ENCODE data around the gene SLC37A1. TPM values are rescaled to one million over a fixed set of nuclear protein-coding genes. Genes with fewer than 3 reads are reported as not detected.
"Not testable (repeated sequence)": the region's sequence is repeated elsewhere in the genome, so short reads cannot be mapped to it uniquely, and the experiment has no call there.

The SLC37A1 gene
- not detected in 2 replicates for total RNA-seq (2014; rRNA removed; shearing (Covaris generic))

GRCh38 chr21:42513151-42513984, at the start of gene SLC37A1:
SLC37A1 (plus strand) TSS chr21:42513852; CDS start chr21:42518455, 4,603 bp downstream.
- DNase-seq, result no peak
- H3K27me3 ChIP-seq, result peaks cover 20% of the 10 kb centered on the region
- peak within 1 kb of the TSS; percentile 26 for H3K4me3 ChIP-seq
- H3K9me3 ChIP-seq (replicated peaks), result no peaks in the 10 kb centered on the region
- H3K4me1 ChIP-seq, result peaks cover 3% of the 10 kb centered on the region; the same call in 1 of the 2 replicates
- no peak within 1 kb of the TSS for H3K27ac ChIP-seq
- H3K36me3 ChIP-seq, result no peaks in the 10 kb centered on the region

GRCh38 chr21:42463861-42464515, 49.7 kb upstream of the SLC37A1 start:
- H3K27me3 ChIP-seq, result no peaks in the 10 kb centered on the region
- H3K4me1 ChIP-seq, result peaks cover 23% of the 10 kb centered on the region
- no peak overlapping the region for H3K27ac ChIP-seq
- no peaks in the 10 kb centered on the region for H3K9me3 ChIP-seq (replicated peaks)
- DNase-seq, result peak in 1 of 2 experiments; percentile 43
- H3K4me3 ChIP-seq, result no peak overlapping the region
- no peaks in the 10 kb centered on the region for H3K36me3 ChIP-seq

GRCh38 chr21:42465008-42465802, 48.4 kb upstream of the SLC37A1 start:
- no peak overlapping the region for H3K27ac ChIP-seq
- peak in 1 of 2 experiments; percentile 27 for DNase-seq
- H3K36me3 ChIP-seq, result no peaks in the 10 kb centered on the region
- no peak overlapping the region for H3K4me3 ChIP-seq
- H3K4me1 ChIP-seq, result peaks cover 23% of the 10 kb centered on the region
- no peaks in the 10 kb centered on the region for H3K9me3 ChIP-seq (replicated peaks)
- H3K27me3 ChIP-seq, result no peaks in the 10 kb centered on the region

- no peaks in the 10 kb centered on the region for H3K36me3 ChIP-seq
- no peak overlapping the region for H3K4me3 ChIP-seq
- H3K27ac ChIP-seq, result no peak overlapping the region
- DNase-seq, result no peak
- no peaks in the 10 kb centered on the region for H3K9me3 ChIP-seq (replicated peaks)
- no peaks in the 10 kb centered on the region for H3K27me3 ChIP-seq
- peaks cover 19% of the 10 kb centered on the region for H3K4me1 ChIP-seq
Observed at GRCh38 chr21:42465803-42466127, 47.9 kb upstream of the SLC37A1 start.

GRCh38 chr21:42466700-42467099, 47.0 kb upstream of the SLC37A1 start:
- no peaks in the 10 kb centered on the region for H3K36me3 ChIP-seq
- no peak overlapping the region for H3K4me3 ChIP-seq
- H3K4me1 ChIP-seq, result peaks cover 14% of the 10 kb centered on the region
- no peaks in the 10 kb centered on the region for H3K9me3 ChIP-seq (replicated peaks)
- no peaks in the 10 kb centered on the region for H3K27me3 ChIP-seq
- H3K27ac ChIP-seq, result no peak overlapping the region
- DNase-seq, result no peak

- Histone ChIP-seq H3K27ac (no peak overlapping the region), H3K4me1 (peaks cover 14% of the 10 kb centered on the region)
Observed at GRCh38 chr21:42467140-42467983, 46.3 kb upstream of the SLC37A1 start.

GRCh38 chr21:42468491-42469131, 45.0 kb upstream of the SLC37A1 start:
- H3K9me3 ChIP-seq (replicated peaks), result no peaks in the 10 kb centered on the region
- H3K4me1 ChIP-seq, result peaks cover 16% of the 10 kb centered on the region
- DNase-seq, result no peak
- H3K27ac ChIP-seq, result no peak overlapping the region
- no peak overlapping the region for H3K4me3 ChIP-seq
- 0 out of 2 replicates have a peak, but pooled peaks cover 3% of the 10 kb centered on the region for H3K27me3 ChIP-seq
- H3K36me3 ChIP-seq, result no peaks in the 10 kb centered on the region

More at GRCh38 chr21:42467140-42467983, 46.3 kb upstream of the SLC37A1 start:
- Histone ChIP-seq H3K9me3 (replicated peaks) (no peaks in the 10 kb centered on the region), H3K36me3 (no peaks in the 10 kb centered on the region), H3K4me3 (no peak overlapping the region), H3K27me3 (no peaks in the 10 kb centered on the region)
- DNase-seq, result peak; percentile 76 to 85

- Histone ChIP-seq H3K36me3 (no peaks in the 10 kb centered on the region), H3K4me1 (peaks cover 16% of the 10 kb centered on the region), H3K27me3 (0 out of 2 replicates have a peak, but pooled peaks cover 3% of the 10 kb centered on the region), H3K4me3 (no peak overlapping the region), H3K9me3 (replicated peaks) (no peaks in the 10 kb centered on the region), H3K27ac (no peak overlapping the region)
- no peak for DNase-seq
Observed at GRCh38 chr21:42469272-42469671, 44.4 kb upstream of the SLC37A1 start.

GRCh38 chr21:42469726-42470125, 43.9 kb upstream of the SLC37A1 start:
- H3K27ac ChIP-seq; DNase-seq; H3K36me3 ChIP-seq; H3K27me3 ChIP-seq; H3K9me3 ChIP-seq (replicated peaks); H3K4me3 ChIP-seq: not testable (repeated sequence)
- H3K4me1 ChIP-seq, result peaks cover 16% of the 10 kb centered on the region

- H3K27me3 ChIP-seq, result 0 out of 2 replicates have a peak, but pooled peaks cover 3% of the 10 kb centered on the region
- no peak overlapping the region for H3K4me3 ChIP-seq
- H3K9me3 ChIP-seq (replicated peaks), result no peaks in the 10 kb centered on the region
- DNase-seq, result no peak
- H3K36me3 ChIP-seq, result no peaks in the 10 kb centered on the region
- no peak overlapping the region for H3K27ac ChIP-seq
- H3K4me1 ChIP-seq, result peaks cover 13% of the 10 kb centered on the region
Observed at GRCh38 chr21:42471206-42471605, 42.4 kb upstream of the SLC37A1 start.

GRCh38 chr21:42471716-42472330, 41.8 kb upstream of the SLC37A1 start:
- Histone ChIP-seq H3K27ac (no peak overlapping the region), H3K4me3 (no peak overlapping the region), H3K27me3 (0 out of 2 replicates have a peak, but pooled peaks cover 3% of the 10 kb centered on the region), H3K36me3 (no peaks in the 10 kb centered on the region), H3K9me3 (replicated peaks) (no peaks in the 10 kb centered on the region), H3K4me1 (peaks cover 9% of the 10 kb centered on the region)
- no peak for DNase-seq

- no peaks in the 10 kb centered on the region for H3K9me3 ChIP-seq (replicated peaks)
- no peak overlapping the region for H3K27ac ChIP-seq
- H3K36me3 ChIP-seq, result no peaks in the 10 kb centered on the region
- H3K4me3 ChIP-seq, result no peak overlapping the region
- no peak for DNase-seq
- peaks cover 5% of the 10 kb centered on the region for H3K4me1 ChIP-seq
- 0 out of 2 replicates have a peak, but pooled peaks cover 3% of the 10 kb centered on the region for H3K27me3 ChIP-seq
Observed at GRCh38 chr21:42472521-42472920, 41.1 kb upstream of the SLC37A1 start.

GRCh38 chr21:42473498-42474042, 40.1 kb upstream of the SLC37A1 start:
- DNase-seq, result no peak
- Histone ChIP-seq H3K4me3 (no peak overlapping the region), H3K27me3 (0 out of 2 replicates have a peak, but pooled peaks cover 3% of the 10 kb centered on the region), H3K36me3 (no peaks in the 10 kb centered on the region), H3K9me3 (replicated peaks) (no peaks in the 10 kb centered on the region), H3K27ac (no peak overlapping the region), H3K4me1 (peaks cover 2% of the 10 kb centered on the region; the same call in 1 of the 2 replicates)
